Endothelial cell (in vitro differentiated cells): ENCODE data around the gene CMTM1. TPM values are rescaled to one million over a fixed set of nuclear protein-coding genes. Genes with fewer than 3 reads are reported as not detected.

Experiments
- DNase-seq: peaks from one replicate; pipeline ENCODE4 v3.0.0; 2021; ENCODE audit warnings: low spot score
- H3K27ac Mint-ChIP-seq: one replicate; pipeline ENCODE4 v1.8.0; 2021; ENCODE audit warnings: mixed read lengths, inconsistent platforms; ENCODE audit not compliant: unreplicated experiment
- H3K27me3 Mint-ChIP-seq: one replicate; pipeline ENCODE4 v1.8.0; 2021; ENCODE audit warnings: mild to moderate bottlenecking, moderate library complexity, mixed read lengths, inconsistent platforms; ENCODE audit not compliant: unreplicated experiment
- H3K36me3 Mint-ChIP-seq: one replicate; pipeline ENCODE4 v1.8.0; 2021; ENCODE audit warnings: mild to moderate bottlenecking, low read depth, mixed read lengths, inconsistent platforms; ENCODE audit not compliant: unreplicated experiment
- H3K4me1 Mint-ChIP-seq: one replicate; pipeline ENCODE4 v1.8.0; 2021; ENCODE audit warnings: mild to moderate bottlenecking, mixed read lengths, inconsistent platforms; ENCODE audit not compliant: unreplicated experiment
- H3K4me3 Mint-ChIP-seq: one replicate; pipeline ENCODE4 v1.8.0; 2021; ENCODE audit warnings: mild to moderate bottlenecking, mixed read lengths, inconsistent platforms; ENCODE audit not compliant: unreplicated experiment
- H3K9me3 Mint-ChIP-seq: one replicate; pipeline ENCODE4 v1.8.0; 2021; ENCODE audit warnings: mixed read lengths, inconsistent platforms; ENCODE audit not compliant: unreplicated experiment
- total RNA-seq: library from RNA; stranded (reverse); fragmentation: NEBNext Ultra II Directional; extraction: Animal tissue kit (Norgen Biotek cat#: 25700); gene quantifications from one replicate; pipeline ENCODE4 v1.2.1, GENCODE V29; 2021; ENCODE audit not compliant: unreplicated experiment
- TF ChIP-seq, protein P1 (sequence below): fragments of 200-600 bp; sonication (generic); IDR thresholded peaks from one replicate; pipeline ENCODE4 v1.5.0; 2021; ENCODE audit warnings: antibody characterized with exemption; ENCODE audit not compliant: unreplicated experiment

The CMTM1 gene
- total RNA-seq, 1 donor from 2014 or later: 8.3 TPM

GRCh38 chr16:66596986-66597848 lies 31.0 kb downstream of the CMTM1 start:
- no peak overlapping the region for H3K27ac Mint-ChIP-seq
- H3K9me3 Mint-ChIP-seq: no peaks in the 10 kb centered on the region
- H3K36me3 Mint-ChIP-seq: peaks cover 6% of the 10 kb centered on the region
- H3K4me3 Mint-ChIP-seq: no peak overlapping the region
- peaks cover 6% of the 10 kb centered on the region for H3K4me1 Mint-ChIP-seq
- DNase-seq: no peak
- TF ChIP-seq, protein P1, sequence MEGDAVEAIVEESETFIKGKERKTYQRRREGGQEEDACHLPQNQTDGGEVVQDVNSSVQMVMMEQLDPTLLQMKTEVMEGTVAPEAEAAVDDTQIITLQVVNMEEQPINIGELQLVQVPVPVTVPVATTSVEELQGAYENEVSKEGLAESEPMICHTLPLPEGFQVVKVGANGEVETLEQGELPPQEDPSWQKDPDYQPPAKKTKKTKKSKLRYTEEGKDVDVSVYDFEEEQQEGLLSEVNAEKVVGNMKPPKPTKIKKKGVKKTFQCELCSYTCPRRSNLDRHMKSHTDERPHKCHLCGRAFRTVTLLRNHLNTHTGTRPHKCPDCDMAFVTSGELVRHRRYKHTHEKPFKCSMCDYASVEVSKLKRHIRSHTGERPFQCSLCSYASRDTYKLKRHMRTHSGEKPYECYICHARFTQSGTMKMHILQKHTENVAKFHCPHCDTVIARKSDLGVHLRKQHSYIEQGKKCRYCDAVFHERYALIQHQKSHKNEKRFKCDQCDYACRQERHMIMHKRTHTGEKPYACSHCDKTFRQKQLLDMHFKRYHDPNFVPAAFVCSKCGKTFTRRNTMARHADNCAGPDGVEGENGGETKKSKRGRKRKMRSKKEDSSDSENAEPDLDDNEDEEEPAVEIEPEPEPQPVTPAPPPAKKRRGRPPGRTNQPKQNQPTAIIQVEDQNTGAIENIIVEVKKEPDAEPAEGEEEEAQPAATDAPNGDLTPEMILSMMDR: no peak
- H3K27me3 Mint-ChIP-seq: peaks cover 5% of the 10 kb centered on the region

GRCh38 chr16:66598111-66598510 lies 31.9 kb downstream of the CMTM1 start:
- peaks cover 6% of the 10 kb centered on the region for H3K36me3 Mint-ChIP-seq
- peaks cover 6% of the 10 kb centered on the region for H3K4me1 Mint-ChIP-seq
- peaks cover 5% of the 10 kb centered on the region for H3K27me3 Mint-ChIP-seq
- H3K27ac Mint-ChIP-seq: no peak overlapping the region
- TF ChIP-seq, protein P1: no peak
- no peak for DNase-seq
- H3K4me3 Mint-ChIP-seq: no peak overlapping the region
- no peaks in the 10 kb centered on the region for H3K9me3 Mint-ChIP-seq

GRCh38 chr16:66599726-66600125 lies 33.5 kb downstream of the CMTM1 start:
- H3K27me3 Mint-ChIP-seq: peaks cover 8% of the 10 kb centered on the region
- H3K36me3 Mint-ChIP-seq: peaks cover 6% of the 10 kb centered on the region
- TF ChIP-seq, protein P1: no peak
- DNase-seq: no peak
- no peak overlapping the region for H3K27ac Mint-ChIP-seq
- no peak overlapping the region for H3K4me3 Mint-ChIP-seq
- no peaks in the 10 kb centered on the region for H3K9me3 Mint-ChIP-seq
- peaks cover 15% of the 10 kb centered on the region for H3K4me1 Mint-ChIP-seq

DNA sequence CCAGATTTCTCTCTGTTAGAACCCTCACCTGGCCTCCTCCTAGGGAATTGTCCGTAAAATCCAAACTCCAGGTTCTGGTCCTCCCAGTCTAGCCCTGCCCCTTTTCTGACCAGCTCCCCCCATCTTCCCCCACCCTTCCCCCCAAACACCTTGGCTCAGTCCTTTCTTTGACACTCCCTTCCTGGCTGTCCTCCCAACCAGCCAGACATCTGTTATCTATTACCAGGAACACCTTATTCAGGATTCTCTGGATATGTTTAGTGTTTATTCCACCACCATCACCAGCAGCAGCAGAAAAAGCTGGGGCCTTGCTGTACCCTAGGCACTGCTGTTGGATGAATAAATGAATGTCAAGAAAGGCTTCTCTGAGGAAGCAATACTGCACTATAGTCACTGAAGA lies 34.2 kb downstream of the CMTM1 start:
- peak overlapping the region; percentile 57 for H3K4me3 Mint-ChIP-seq
- peaks cover 6% of the 10 kb centered on the region for H3K36me3 Mint-ChIP-seq
- TF ChIP-seq, protein P1: no peak
- no peaks in the 10 kb centered on the region for H3K9me3 Mint-ChIP-seq
- peaks cover 8% of the 10 kb centered on the region for H3K27me3 Mint-ChIP-seq
- H3K4me1 Mint-ChIP-seq: peaks cover 12% of the 10 kb centered on the region
- peak overlapping the region; percentile 32 for H3K27ac Mint-ChIP-seq
- no peak for DNase-seq

DNA sequence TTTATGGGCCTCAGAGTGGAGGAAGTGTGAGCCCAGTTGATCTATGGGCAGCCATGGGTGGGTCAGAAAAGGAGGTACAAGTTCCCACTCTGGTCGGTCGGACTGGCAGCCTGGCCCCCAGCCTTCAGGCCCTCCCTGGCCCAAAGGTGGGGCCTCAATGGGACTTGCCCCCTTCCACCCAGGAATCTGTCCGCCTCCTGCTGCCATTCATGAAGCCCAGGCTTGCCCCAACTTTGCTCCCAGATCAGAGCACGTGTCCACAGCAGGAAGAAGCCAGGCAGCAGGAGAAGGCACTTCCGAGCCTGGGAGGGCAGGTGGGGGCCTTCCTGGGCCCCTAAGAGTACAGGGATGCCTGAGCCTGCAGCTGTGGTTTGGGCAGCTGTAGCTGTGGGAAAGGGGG lies 35.2 kb downstream of the CMTM1 start:
- peaks cover 18% of the 10 kb centered on the region for H3K4me1 Mint-ChIP-seq
- no peak overlapping the region for H3K27ac Mint-ChIP-seq
- H3K9me3 Mint-ChIP-seq: no peaks in the 10 kb centered on the region
- peaks cover 9% of the 10 kb centered on the region for H3K27me3 Mint-ChIP-seq
- H3K36me3 Mint-ChIP-seq: peaks cover 6% of the 10 kb centered on the region
- DNase-seq: no peak
- H3K4me3 Mint-ChIP-seq: no peak overlapping the region
- TF ChIP-seq, protein P1: no peak
